H9 (cell line): ENCODE data around the gene AFDN. TPM values are rescaled to one million over a fixed set of nuclear protein-coding genes. Genes with fewer than 3 reads are reported as not detected.
A peak's percentile ranks its signal among the peaks of the same experiment; 100 is the strongest.

Source experiments
- DNase-seq: peaks from one replicate; pipeline ENCODE4 v3.0.0-alpha.2; 2017
- H2AFZ ChIP-seq: one replicate; pipeline ENCODE4 v1.6.1; 2013; ENCODE audit warnings: mild to moderate bottlenecking, low read length, control low read depth, moderate library complexity
- H2AK5ac ChIP-seq: 2 replicates; pipeline ENCODE4 v1.6.1; 2013; ENCODE audit warnings: low read length, control low read depth, mixed read lengths; ENCODE audit not compliant: insufficient read length
- H2BK120ac ChIP-seq: one replicate; pipeline ENCODE4 v1.6.1; 2013; ENCODE audit warnings: low read depth, mild to moderate bottlenecking, low read length, control low read depth, inconsistent platforms; ENCODE audit not compliant: poor library complexity, severe bottlenecking
- H2BK12ac ChIP-seq: 2 replicates; pipeline ENCODE4 v1.6.1; 2013; ENCODE audit warnings: low read length, control low read depth, mixed read lengths, low read depth; ENCODE audit not compliant: insufficient read length
- H2BK15ac ChIP-seq: 2 replicates; pipeline ENCODE4 v1.6.1; 2013; ENCODE audit warnings: low read depth, low read length, control low read depth
- H2BK20ac ChIP-seq: one replicate; pipeline ENCODE4 v1.6.1; 2013; ENCODE audit warnings: low read depth, mild to moderate bottlenecking, low read length, control low read depth, inconsistent platforms; ENCODE audit not compliant: poor library complexity, severe bottlenecking
- H2BK5ac ChIP-seq: 2 replicates; pipeline ENCODE4 v1.6.1; 2013; ENCODE audit warnings: low read length, control low read depth, mixed read lengths; ENCODE audit not compliant: insufficient read length
- H3K14ac ChIP-seq: 2 replicates; pipeline ENCODE4 v1.6.1; 2013; ENCODE audit warnings: low read length, control low read depth; ENCODE audit not compliant: insufficient read depth
- H3K18ac ChIP-seq: 2 replicates; pipeline ENCODE4 v1.6.1; 2013; ENCODE audit warnings: low read depth, mild to moderate bottlenecking, mixed read lengths, low read length, control low read depth; ENCODE audit not compliant: insufficient read length
- H3K23ac ChIP-seq: 2 replicates; pipeline ENCODE4 v1.6.1; 2013; ENCODE audit warnings: low read length, control low read depth, mixed read lengths, low read depth; ENCODE audit not compliant: insufficient read length
- H3K23me2 ChIP-seq: 2 replicates; pipeline ENCODE4 v1.6.1; 2013; ENCODE audit warnings: low read depth, mild to moderate bottlenecking, mixed read lengths, low read length, control low read depth; ENCODE audit not compliant: insufficient read length, poor library complexity, severe bottlenecking
- H3K27ac ChIP-seq: 2 replicates; pipeline ENCODE4 v1.5.1; 2013; ENCODE audit warnings: low read length, control low read depth, mixed read lengths, low read depth; ENCODE audit not compliant: insufficient read length
- H3K27me3 ChIP-seq: 2 replicates; pipeline ENCODE4 v1.6.1; 2013; ENCODE audit warnings: low read length, control low read depth, inconsistent platforms; ENCODE audit not compliant: insufficient read depth
- H3K4ac ChIP-seq: 2 replicates; pipeline ENCODE4 v1.6.1; 2013; ENCODE audit warnings: low read depth, mild to moderate bottlenecking, control low read depth, inconsistent platforms, low read length, moderate library complexity
- H3K4me1 ChIP-seq: 2 replicates; pipeline ENCODE4 v1.6.1; 2013; ENCODE audit warnings: low read length, control low read depth, inconsistent platforms; ENCODE audit not compliant: insufficient read depth
- H3K4me2 ChIP-seq: 2 replicates; pipeline ENCODE4 v1.6.1; 2013; ENCODE audit warnings: low read length, control low read depth, mixed read lengths; ENCODE audit not compliant: insufficient read length, insufficient read depth
- H3K56ac ChIP-seq: 2 replicates; pipeline ENCODE4 v1.6.1; 2013; ENCODE audit warnings: low read depth, mild to moderate bottlenecking, mixed read lengths, low read length, control low read depth; ENCODE audit not compliant: insufficient read length
- H3K79me1 ChIP-seq: 2 replicates; pipeline ENCODE4 v1.6.1; 2013; ENCODE audit warnings: low read depth, mild to moderate bottlenecking, moderate library complexity, low read length, control low read depth, inconsistent platforms; ENCODE audit not compliant: insufficient read depth, poor library complexity, severe bottlenecking
- H3K79me2 ChIP-seq: 2 replicates; pipeline ENCODE4 v1.6.1; 2013; ENCODE audit warnings: low read length, control low read depth, inconsistent platforms; ENCODE audit not compliant: insufficient read depth
- H3K9ac ChIP-seq: 2 replicates; pipeline ENCODE4 v1.6.1; 2013; ENCODE audit warnings: low read length, control low read depth, mixed read lengths; ENCODE audit not compliant: insufficient read length; ENCODE audit errors: extremely low read depth
- H3K9me3 ChIP-seq: one replicate; pipeline ENCODE4 v1.6.1; 2013; ENCODE audit warnings: low read depth, low read length, inconsistent platforms; ENCODE audit not compliant: control insufficient read depth
- H3T11ph ChIP-seq: one replicate; pipeline ENCODE4 v1.6.1; 2013; ENCODE audit warnings: mild to moderate bottlenecking, low read length, control low read depth, inconsistent platforms
- H4K20me1 ChIP-seq: one replicate; pipeline ENCODE4 v1.6.1; 2013; ENCODE audit not compliant: control insufficient read depth, insufficient read length, insufficient read depth
- H4K5ac ChIP-seq: 2 replicates; pipeline ENCODE4 v1.6.1; 2013; ENCODE audit warnings: low read depth, mild to moderate bottlenecking, mixed read lengths, low read length, control low read depth; ENCODE audit not compliant: insufficient read length
- H4K8ac ChIP-seq: replicated peaks from 2 replicates; pipeline ENCODE4 v1.6.1; 2013; ENCODE audit warnings: low read length, control low read depth, mixed read lengths, low read depth; ENCODE audit not compliant: insufficient read length
- H4K91ac ChIP-seq: 2 replicates; pipeline ENCODE4 v1.6.1; 2013; ENCODE audit warnings: low read depth, mild to moderate bottlenecking, moderate library complexity, mixed read lengths, low read length, control low read depth; ENCODE audit not compliant: insufficient read length
- H3K27ac Mint-ChIP-seq, 3 experiments: 2 replicates in 2 of 3; 3 replicates in 1 of 3; pipeline ENCODE4 v1.8.0; 2020 to 2021; ENCODE audit warnings: mixed read lengths in 3 of 3, mild to moderate bottlenecking in 1 of 3, moderate library complexity in 1 of 3
- H3K27me3 Mint-ChIP-seq: 2 replicates; pipeline ENCODE4 v1.8.0; 2021; ENCODE audit warnings: low read depth, mild to moderate bottlenecking, moderate library complexity, mixed read lengths
- H3K36me3 Mint-ChIP-seq, 3 experiments: 2 replicates in 2 of 3; 3 replicates in 1 of 3; pipeline ENCODE4 v1.8.0; 2020 to 2021; ENCODE audit warnings: low read depth in 3 of 3, mixed read lengths in 3 of 3; ENCODE audit not compliant: insufficient read depth in 1 of 3
- H3K4me1 Mint-ChIP-seq, 2 experiments: 2 replicates each; pipeline ENCODE4 v1.8.0; 2020; ENCODE audit warnings: mixed read lengths in 2 of 2
- H3K4me3 Mint-ChIP-seq, 2 experiments: 2 replicates in 1 of 2; 3 replicates in 1 of 2; pipeline ENCODE4 v1.8.0; 2020 to 2021; ENCODE audit warnings: mild to moderate bottlenecking in 2 of 2, mixed read lengths in 2 of 2, moderate library complexity in 1 of 2
- H3K9me3 Mint-ChIP-seq, 2 experiments: 2 replicates in 1 of 2; 3 replicates in 1 of 2; pipeline ENCODE4 v1.8.0; 2020; ENCODE audit warnings: mild to moderate bottlenecking in 2 of 2, mixed read lengths in 2 of 2, moderate library complexity in 1 of 2
- CTCF ChIP-seq: fragments of 200-600 bp; sonication (generic); conservative IDR thresholded peaks from 3 replicates; pipeline ENCODE4 v1.8.0; 2021; ENCODE audit warnings: antibody characterized with exemption, mild to moderate bottlenecking
- WGBS: extraction: QIAGEN DNeasy Blood & Tissue Kit; methylation state at CpG from one replicate; pipeline ENCODE4 v1.1.7; 2013; ENCODE audit warnings: missing lambda C conversion rate, low lambda C conversion rate, mixed read lengths; ENCODE audit not compliant: insufficient read length; ENCODE audit errors: extremely low coverage; 5-methylcytosine and 5-hydroxymethylcytosine counted together
- total RNA-seq: library from RNA; stranded (reverse); gene quantifications from 2 replicates; pipeline ENCODE4 v1.2.1, GENCODE V29; 2021

Gene AFDN
- total RNA-seq, 1 experiment from 2014 or later: 157 TPM

GRCh38 chr6:167934426-167934864 is 107.7 kb downstream of the AFDN start:
- no peak overlapping the region for H2BK15ac ChIP-seq
- no peaks in the 10 kb centered on the region for H3K79me2 ChIP-seq
- H3K27ac ChIP-seq: no peak overlapping the region
- no peak overlapping the region for H3K14ac ChIP-seq
- no peak overlapping the region for H2BK120ac ChIP-seq
- no peak overlapping the region for H3K56ac ChIP-seq
- H3K79me1 ChIP-seq: peaks cover 5% of the 10 kb centered on the region
- H2BK12ac ChIP-seq: no peak overlapping the region
- H4K20me1 ChIP-seq: no peaks in the 10 kb centered on the region
- H3K9ac ChIP-seq: no peak overlapping the region
- peak overlapping the region in 2 of 3 experiments; percentile 67 to 69; a peak in 4 of 7 replicates for H3K27ac Mint-ChIP-seq
- no peak overlapping the region for H4K5ac ChIP-seq
- H3K4me1 ChIP-seq: peaks cover 4% of the 10 kb centered on the region; the same call in 1 of the 2 replicates
- no peaks in the 10 kb centered on the region for H3K27me3 ChIP-seq
- no peak for TF ChIP-seq CTCF
- H3K4me2 ChIP-seq: no peak overlapping the region
- no peaks in the 10 kb centered on the region for H3K9me3 ChIP-seq
- H2BK5ac ChIP-seq: no peak overlapping the region
- H3K23me2 ChIP-seq: no peaks in the 10 kb centered on the region
- H3K23ac ChIP-seq: no peak overlapping the region
- H3K36me3 Mint-ChIP-seq: peaks cover 6 to 41% (median 36%) of the 10 kb centered on the region in 3 experiments; a peak in 6 of 7 replicates
- no peak overlapping the region for H3K4me3 Mint-ChIP-seq
- no peak overlapping the region for H3T11ph ChIP-seq
- no peak overlapping the region for H4K91ac ChIP-seq
- H3K27me3 Mint-ChIP-seq: no peaks in the 10 kb centered on the region
- H3K9me3 Mint-ChIP-seq: no peaks in the 10 kb centered on the region
- no CpG with 5 or more reads among the region's 7 CpGs for WGBS
- no peak overlapping the region for H2BK20ac ChIP-seq
- H2AFZ ChIP-seq: no peak overlapping the region
- H4K8ac ChIP-seq: no peak overlapping the region
- peaks cover 4 to 5% of the 10 kb centered on the region in 2 experiments; a peak in 3 of 4 replicates for H3K4me1 Mint-ChIP-seq
- DNase-seq: no peak
- no peak overlapping the region for H3K4ac ChIP-seq
- no peak overlapping the region for H2AK5ac ChIP-seq
- no peak overlapping the region for H3K18ac ChIP-seq
